GM23338 (cell line): ENCODE measurements around the gene OR6J1. TPM values are rescaled to one million over a fixed set of nuclear protein-coding genes. Genes with fewer than 3 reads are reported as not detected.
A peak's percentile ranks its signal among the peaks of the same experiment; 100 is the strongest.

Source experiments
- ATAC-seq: fragments of 200-7000 bp; cut with Tn5 transposase; 3 replicates; pipeline ENCODE4 v1.9.1; 2020
- DNase-seq: peaks from one replicate; pipeline ENCODE4 v3.0.0-alpha.2; 2015; ENCODE audit warnings: low spot score
- H2AFZ ChIP-seq: fragments of 200-600 bp; sonication (generic); 2 replicates; pipeline ENCODE4 v1.8.0; 2016; ENCODE audit warnings: antibody characterized with exemption, mild to moderate bottlenecking, moderate library complexity
- H3F3A ChIP-seq: fragments of 200-600 bp; sonication (generic); replicated peaks from 2 replicates; pipeline ENCODE4 v1.8.0; 2017; ENCODE audit warnings: antibody characterized with exemption, mixed run types, low read depth
- H3K27ac ChIP-seq: fragments of 200-600 bp; sonication (generic); 2 replicates; pipeline ENCODE4 v1.6.1; 2016; ENCODE audit warnings: low read depth
- H3K27me3 ChIP-seq: fragments of 200-600 bp; sonication (generic); 2 replicates; pipeline ENCODE4 v1.8.0; 2016; ENCODE audit warnings: mild to moderate bottlenecking, mixed run types, moderate library complexity; ENCODE audit not compliant: insufficient read depth
- H3K36me3 ChIP-seq: fragments of 200-600 bp; sonication (generic); 2 replicates; pipeline ENCODE4 v1.8.0; 2016; ENCODE audit warnings: mild to moderate bottlenecking; ENCODE audit not compliant: insufficient read depth
- H3K4me1 ChIP-seq: fragments of 200-600 bp; sonication (generic); 2 replicates; pipeline ENCODE4 v1.8.0; 2016; ENCODE audit warnings: mild to moderate bottlenecking, moderate library complexity; ENCODE audit not compliant: insufficient read depth
- H3K4me2 ChIP-seq: fragments of 200-600 bp; sonication (generic); 2 replicates; pipeline ENCODE4 v1.7.1; 2017; ENCODE audit warnings: mixed run types
- H3K4me3 ChIP-seq: fragments of 200-600 bp; sonication (generic); 2 replicates; pipeline ENCODE4 v1.6.1; 2016; ENCODE audit warnings: mixed run types
- H3K79me2 ChIP-seq: fragments of 200-600 bp; sonication (generic); replicated peaks from 2 replicates; pipeline ENCODE4 v1.8.0; 2017; ENCODE audit warnings: mild to moderate bottlenecking; ENCODE audit not compliant: insufficient read depth
- H3K9me2 ChIP-seq: fragments of 200-600 bp; sonication (generic); 2 replicates; pipeline ENCODE4 v1.8.0; 2017; ENCODE audit not compliant: insufficient read depth
- H4K20me1 ChIP-seq: fragments of 200-600 bp; sonication (generic); replicated peaks from 2 replicates; pipeline ENCODE4 v1.8.0; 2017; ENCODE audit warnings: mild to moderate bottlenecking; ENCODE audit not compliant: insufficient read depth
- H3K27ac Mint-ChIP-seq: 2 replicates; pipeline ENCODE4 v1.8.0; 2020; ENCODE audit warnings: inconsistent platforms, mild to moderate bottlenecking, moderate library complexity, mixed read lengths
- H3K27me3 Mint-ChIP-seq: 3 replicates; pipeline ENCODE4 v1.8.0; 2022; ENCODE audit warnings: low read depth, mild to moderate bottlenecking, moderate library complexity, mixed read lengths, inconsistent platforms; ENCODE audit not compliant: insufficient read depth, poor library complexity
- H3K36me3 Mint-ChIP-seq: 3 replicates; pipeline ENCODE4 v1.8.0; 2021; ENCODE audit warnings: low read depth, mild to moderate bottlenecking, inconsistent platforms, moderate library complexity, mixed read lengths
- H3K4me1 Mint-ChIP-seq: 3 replicates; pipeline ENCODE4 v1.8.0; 2020; ENCODE audit warnings: mild to moderate bottlenecking, inconsistent platforms, mixed read lengths
- H3K4me3 Mint-ChIP-seq: 3 replicates; pipeline ENCODE4 v1.8.0; 2021; ENCODE audit warnings: moderate library complexity, mild to moderate bottlenecking, inconsistent platforms, mixed read lengths
- H3K9me3 Mint-ChIP-seq: 3 replicates; pipeline ENCODE4 v1.8.0; 2020; ENCODE audit warnings: moderate library complexity, mild to moderate bottlenecking, inconsistent platforms, mixed read lengths
- CREB1 ChIP-seq: fragments of 250-450 bp; sonication (Bioruptor Pico); IDR thresholded peaks from 2 replicates; pipeline ENCODE4 v1.5.0; 2020; ENCODE audit warnings: low read depth, mild to moderate bottlenecking, moderate library complexity
- CTCF ChIP-seq, 2 experiments: fragments of 200-600 bp in 1 of 2; sonication (generic) in 1 of 2; conservative IDR thresholded peaks; 2 replicates each; pipeline versions ENCODE4 v1.5.1 to v1.6.1; 2016 to 2017; ENCODE audit warnings: antibody characterized with exemption in 2 of 2, low read depth in 2 of 2, mild to moderate bottlenecking in 2 of 2, moderate library complexity in 1 of 2
- ETS1 ChIP-seq: IDR thresholded peaks from 2 replicates; pipeline ENCODE4 v1.6.1; 2016; ENCODE audit warnings: antibody characterized with exemption
- EZH2 ChIP-seq: fragments of 200-600 bp; sonication (generic); IDR thresholded peaks from one replicate; pipeline ENCODE4 v1.8.0; 2017; ENCODE audit warnings: antibody characterized with exemption, mild to moderate bottlenecking, low read depth; ENCODE audit not compliant: unreplicated experiment
- EZH2phosphoT487 ChIP-seq: fragments of 200-600 bp; sonication (generic); IDR thresholded peaks from one replicate; pipeline ENCODE4 v1.8.1; 2018; ENCODE audit warnings: antibody characterized with exemption; ENCODE audit not compliant: unreplicated experiment
- JUNB ChIP-seq: IDR thresholded peaks from one replicate; pipeline ENCODE4 v1.6.1; 2016; ENCODE audit warnings: antibody characterized with exemption; ENCODE audit not compliant: unreplicated experiment
- NANOG ChIP-seq: IDR thresholded peaks from 2 replicates; pipeline ENCODE4 v1.6.1; 2016; ENCODE audit warnings: antibody characterized with exemption, borderline replicate concordance
- POLR2AphosphoS5 ChIP-seq: IDR thresholded peaks from 2 replicates; pipeline ENCODE4 v1.6.1; 2016; ENCODE audit warnings: antibody characterized with exemption, low read depth
- REST ChIP-seq: IDR thresholded peaks from one replicate; pipeline ENCODE4 v1.6.1; 2018; ENCODE audit warnings: antibody characterized with exemption; ENCODE audit not compliant: unreplicated experiment
- STAT1 ChIP-seq: IDR thresholded peaks from one replicate; pipeline ENCODE4 v1.6.1; 2016; ENCODE audit warnings: antibody characterized with exemption; ENCODE audit not compliant: unreplicated experiment
- ZNF114 ChIP-seq: fragments of 250-450 bp; sonication (Bioruptor Pico); IDR thresholded peaks from 2 replicates; pipeline ENCODE4 v1.5.0; 2020; ENCODE audit warnings: mild to moderate bottlenecking, moderate library complexity
- polyA plus RNA-seq: library from polyadenylated mRNA; unstranded; fragments of >200 nt; fragmentation: Nextera tagmentation; extraction: Ambion mirVana; gene quantifications from 2 replicates; pipeline ENCODE4 v1.2.1, GENCODE V29; 2016
- total RNA-seq: library from RNA; depleted of rRNA; stranded (reverse); fragments of >200 nt; shearing (Covaris generic); gene quantifications from 2 replicates; pipeline ENCODE4 v1.2.3, GENCODE V29; 2014

Gene OR6J1
- total and polyA plus RNA-seq, 2 experiments from 2014 or later = not detected

- peak overlapping the region; percentile 91 for H3K4me2 ChIP-seq
- H3K4me1 Mint-ChIP-seq = peaks cover 24% of the 10 kb centered on the region
These were observed 45.3 kb downstream of the OR6J1 start for GRCh38 chr14:22598896-22599244.

GRCh38 chr14:22598099-22598895 lies 45.9 kb downstream of the OR6J1 start, which contains the start of gene ABHD4:
Gene ABHD4 (plus strand): TSS chr14:22598300. CDS start chr14:22598307, 7 bp downstream.
- Histone ChIP-seq H3K4me2 (peak within 1 kb of the TSS; percentile 91), H3K79me2 (peaks cover 23% of the 10 kb centered on the region), H3F3A (no peaks in the 10 kb centered on the region), H3K27ac (peak within 1 kb of the TSS; percentile 98), H2AFZ (peak within 1 kb of the TSS; percentile 97), H3K9me2 (no peaks in the 10 kb centered on the region), H3K36me3 (peaks cover 14% of the 10 kb centered on the region; the same call in 1 of the 2 replicates), H4K20me1 (no peaks in the 10 kb centered on the region; the same call in 1 of the 2 replicates), H3K4me3 (peak within 1 kb of the TSS; percentile 97), H3K4me1 (peaks cover 22% of the 10 kb centered on the region), H3K27me3 (no peaks in the 10 kb centered on the region)
- Mint-ChIP-seq H3K36me3 (peaks cover 28% of the 10 kb centered on the region), H3K27me3 (peaks cover 14% of the 10 kb centered on the region), H3K27ac (peak within 1 kb of the TSS; percentile 98), H3K4me1 (peaks cover 28% of the 10 kb centered on the region), H3K9me3 (no peaks in the 10 kb centered on the region), H3K4me3 (peak within 1 kb of the TSS; percentile 98)
- peak; percentile 93 for ATAC-seq
- peak; percentile 90 for DNase-seq
- TF ChIP-seq ETS1 (no peak), JUNB (no peak), NANOG (no peak), STAT1 (no peak), CREB1 (CRISPR knock-in tag) (peak; percentile 78), POLR2AphosphoS5 (peak; percentile 71; the same call in 1 of the 2 replicates), CTCF (conservative IDR thresholded peaks at IDR 0.05; ENCODE audit: low read depth in 2 of 2) (no peak; a peak in 1 of 4 replicates), ZNF114 (CRISPR knock-in tag) (no peak), EZH2phosphoT487 (no peak), REST (no peak), EZH2 (no peak)

More at GRCh38 chr14:22598896-22599244, 45.3 kb downstream of the OR6J1 start:
- peaks cover 34% of the 10 kb centered on the region for H3K36me3 Mint-ChIP-seq
- no peaks in the 10 kb centered on the region for H3K9me3 Mint-ChIP-seq
- DNase-seq (peak; percentile 73), ATAC-seq (peak; percentile 72)
- H4K20me1 ChIP-seq = no peaks in the 10 kb centered on the region; the same call in 1 of the 2 replicates
- peaks cover 14% of the 10 kb centered on the region for H3K27me3 Mint-ChIP-seq
- no peak for TF ChIP-seq POLR2AphosphoS5
- TF ChIP-seq CTCF (conservative IDR thresholded peaks at IDR 0.05; ENCODE audit: low read depth in 2 of 2) = peak; percentile 20 to 27; a peak in 1 of 4 replicates
- H2AFZ ChIP-seq = peak overlapping the region; percentile 97; the same call in 1 of the 2 replicates
- H3K27ac ChIP-seq = peak overlapping the region; percentile 98
- H3K36me3 ChIP-seq = peaks cover 18% of the 10 kb centered on the region
- peak overlapping the region; percentile 97 for H3K4me3 ChIP-seq
- H3K79me2 ChIP-seq = peaks cover 23% of the 10 kb centered on the region
- no peaks in the 10 kb centered on the region for H3K9me2 ChIP-seq
- peak overlapping the region; percentile 98 for H3K27ac Mint-ChIP-seq
- H3K4me1 ChIP-seq = peaks cover 22% of the 10 kb centered on the region
- H3F3A ChIP-seq = no peaks in the 10 kb centered on the region
- H3K4me3 Mint-ChIP-seq = peak overlapping the region; percentile 98
- H3K27me3 ChIP-seq = no peaks in the 10 kb centered on the region
